NCI-H2196 treated with DMSO at 0.1 percent for 48 hours (cell line): ENCODE data around the gene ITGB5.
"Not testable (repeated sequence)": the region's sequence is repeated elsewhere in the genome, so short reads cannot be mapped to it uniquely, and the experiment has no call there.

Experiments used
- DNase-seq: peaks from one replicate; lab custom pipeline; 2025; ENCODE audit not compliant: unreplicated experiment; lab: John Stamatoyannopoulos, UW

ITGB5 gene

DNA sequence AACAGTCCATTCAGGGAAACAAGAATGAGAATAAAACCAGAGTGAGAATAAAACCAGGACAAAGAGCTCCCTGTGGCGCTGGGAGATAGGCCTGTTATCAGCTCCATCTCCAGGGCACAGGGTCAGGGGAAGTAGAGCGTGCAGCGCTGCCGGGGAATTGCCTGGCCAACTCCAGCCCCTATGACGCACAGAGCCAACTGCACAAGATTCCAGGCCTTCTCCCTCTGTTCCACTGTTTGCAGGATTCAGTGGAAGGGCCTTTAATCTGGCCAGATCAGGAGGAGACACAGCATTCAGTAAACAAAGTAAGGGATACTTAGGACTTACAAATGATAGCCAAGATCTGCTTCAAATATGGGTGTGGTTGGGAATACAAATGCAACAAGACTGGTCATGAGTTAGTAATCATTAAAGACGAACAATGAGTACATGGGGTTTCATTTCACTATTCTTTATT is 49.4 kb downstream of the ITGB5 start:
- DNase-seq = peak; percentile 50

DNA sequence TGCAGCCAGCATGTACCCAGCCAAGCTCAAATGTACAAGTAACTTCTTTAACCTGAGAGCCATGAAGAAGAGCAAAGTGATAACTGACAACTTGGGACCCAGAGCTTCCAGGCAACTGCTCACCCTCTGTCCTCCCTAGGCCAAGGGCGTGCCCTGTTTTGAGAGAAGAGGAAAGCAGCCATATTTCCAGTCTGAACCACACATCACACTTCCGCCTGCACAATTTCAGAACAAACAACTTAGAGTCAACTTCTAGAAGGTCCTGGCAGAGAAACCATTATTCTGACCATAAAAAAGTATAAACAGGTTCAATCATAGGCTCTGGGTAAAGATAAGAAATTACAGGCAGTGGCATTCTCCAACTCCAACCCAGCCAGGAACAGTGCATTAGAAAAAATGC is 50.1 kb downstream of the ITGB5 start:
- DNase-seq = no peak

DNA sequence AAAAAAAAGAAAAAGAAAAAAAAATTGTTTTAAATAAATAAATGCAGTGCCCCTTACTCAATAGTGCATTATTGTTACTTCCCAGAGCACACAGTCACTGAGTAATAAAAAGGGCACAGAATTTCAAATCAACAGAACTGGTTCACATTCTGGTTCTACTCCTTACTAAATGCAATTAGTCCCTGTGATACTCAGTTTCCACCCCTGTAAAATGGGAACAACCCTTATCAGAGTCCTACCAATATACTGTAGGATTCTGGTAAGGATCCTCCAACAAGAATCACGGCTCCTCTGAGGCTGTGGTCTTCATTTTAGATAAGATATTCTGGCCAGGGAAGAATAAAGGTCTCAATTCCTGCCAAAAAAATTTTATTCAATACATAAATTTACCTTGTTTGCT is 50.7 kb downstream of the ITGB5 start:
- no peak for DNase-seq

DNA sequence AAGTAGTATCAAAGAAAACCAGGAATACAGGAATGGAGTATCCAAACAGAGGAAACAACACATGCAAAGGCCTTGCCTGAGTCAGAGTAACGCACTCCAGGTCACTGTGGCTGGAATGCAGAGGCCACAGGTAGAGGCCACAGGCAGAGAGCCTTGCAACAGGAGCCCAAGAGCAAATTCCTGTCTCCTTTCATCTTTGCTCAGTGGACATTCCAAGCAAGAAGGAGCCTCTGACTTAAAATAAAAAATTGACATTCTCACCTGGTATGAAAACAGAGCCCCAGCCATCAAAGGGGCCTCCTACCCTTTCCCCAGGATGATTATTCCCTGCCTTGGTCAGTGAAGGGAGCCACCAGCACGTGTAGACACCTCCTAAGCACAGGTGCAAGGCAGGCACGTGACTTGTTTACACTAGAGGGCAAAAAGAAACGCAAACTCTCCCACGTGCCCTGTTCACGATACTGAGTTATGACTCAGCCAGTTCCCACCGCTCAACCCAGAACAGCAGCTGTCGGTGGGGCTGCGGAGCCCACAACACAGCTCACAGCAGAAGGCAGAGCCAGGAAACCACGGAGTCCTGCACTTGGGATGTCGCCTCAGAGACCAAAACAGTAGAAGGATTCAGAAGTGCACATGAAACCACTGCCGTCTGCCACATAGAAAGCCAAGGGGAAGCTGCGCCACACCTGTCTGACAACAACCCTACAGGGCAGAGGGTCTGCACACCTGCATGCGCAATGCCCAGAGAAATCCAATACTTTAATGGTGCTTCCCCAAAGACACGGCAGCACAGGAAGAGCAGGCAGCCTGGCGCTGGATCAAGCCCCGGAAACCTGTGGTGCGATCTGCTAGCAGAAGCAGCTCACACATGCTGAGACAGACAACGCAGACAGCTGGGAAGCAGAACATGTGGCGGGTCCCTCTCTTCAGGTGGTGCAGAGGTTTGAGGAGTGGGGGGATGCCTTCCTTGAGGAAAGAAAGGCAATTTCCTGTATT is 52.1 kb downstream of the ITGB5 start:
- peak; percentile 91 for DNase-seq

DNA sequence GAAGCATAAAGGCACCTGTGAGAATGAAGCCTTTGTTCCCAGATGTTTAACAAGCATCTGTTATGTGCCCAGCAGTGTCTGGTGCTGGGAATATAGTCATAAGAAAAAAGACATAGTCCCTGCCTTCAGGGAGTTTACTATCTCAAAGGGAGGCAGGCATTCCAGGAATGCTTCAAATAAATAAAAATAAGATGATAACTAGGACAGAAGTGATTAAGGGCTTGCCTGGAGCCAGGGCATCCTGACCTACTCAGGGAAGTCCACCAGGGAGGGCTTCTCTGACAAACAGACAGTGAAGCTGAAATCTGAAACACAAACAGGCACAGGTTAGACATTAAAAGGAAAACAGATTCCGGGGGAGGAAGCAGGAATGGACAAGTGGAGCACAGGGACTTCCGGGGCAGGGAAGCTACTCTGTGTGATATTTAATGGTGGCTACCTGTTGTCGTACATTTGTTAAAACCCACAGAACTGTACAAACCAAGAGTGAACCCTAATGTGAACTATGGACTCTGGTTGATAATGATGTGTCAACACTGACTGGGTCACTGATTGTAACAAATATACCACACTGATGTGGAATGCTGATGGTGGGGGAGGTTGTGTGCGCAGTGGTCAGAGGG is 53.3 kb downstream of the ITGB5 start:
- no peak for DNase-seq

DNA sequence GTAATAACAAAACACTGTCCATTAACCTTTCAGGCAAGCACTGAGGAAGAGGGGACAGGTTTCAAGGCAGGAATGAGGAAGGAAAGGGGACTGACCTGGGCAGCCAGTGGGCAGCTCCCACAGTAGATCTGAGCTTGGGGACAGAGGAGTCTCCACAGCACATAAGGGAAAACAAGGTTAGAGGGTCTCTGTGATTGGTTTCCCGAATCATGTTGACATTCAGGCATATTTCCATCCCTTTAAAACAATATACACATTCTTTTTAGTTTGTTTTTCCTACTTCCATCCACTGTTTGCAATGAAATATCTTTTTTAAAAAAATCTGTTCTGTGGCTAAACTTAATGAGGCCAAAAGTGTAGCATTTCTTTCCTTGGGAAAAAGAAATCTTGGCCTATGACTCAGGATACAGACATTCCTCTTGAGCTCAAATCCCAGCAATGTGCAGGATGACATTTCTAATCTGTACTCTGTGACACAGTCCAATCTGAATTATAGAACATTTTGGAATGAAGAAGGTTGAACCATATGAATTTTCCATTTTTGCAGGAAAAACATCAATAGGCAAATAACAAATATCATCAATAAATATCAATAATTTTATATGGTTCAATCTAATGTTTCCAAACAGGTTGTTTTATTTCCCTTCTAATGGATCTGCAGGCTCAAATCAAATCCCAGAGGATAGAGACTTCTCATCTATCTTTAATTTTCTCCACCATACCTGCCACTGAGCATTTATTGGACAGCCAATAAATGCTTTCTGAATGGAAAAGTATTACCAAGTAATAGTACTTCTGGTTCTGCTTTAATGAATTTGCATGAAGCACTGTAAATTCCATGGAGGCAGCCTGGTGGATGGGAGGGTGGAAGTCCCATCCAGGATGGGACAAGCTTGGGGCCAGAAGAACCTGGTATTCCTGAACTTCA is 54.1 kb downstream of the ITGB5 start:
- DNase-seq = no peak

DNA sequence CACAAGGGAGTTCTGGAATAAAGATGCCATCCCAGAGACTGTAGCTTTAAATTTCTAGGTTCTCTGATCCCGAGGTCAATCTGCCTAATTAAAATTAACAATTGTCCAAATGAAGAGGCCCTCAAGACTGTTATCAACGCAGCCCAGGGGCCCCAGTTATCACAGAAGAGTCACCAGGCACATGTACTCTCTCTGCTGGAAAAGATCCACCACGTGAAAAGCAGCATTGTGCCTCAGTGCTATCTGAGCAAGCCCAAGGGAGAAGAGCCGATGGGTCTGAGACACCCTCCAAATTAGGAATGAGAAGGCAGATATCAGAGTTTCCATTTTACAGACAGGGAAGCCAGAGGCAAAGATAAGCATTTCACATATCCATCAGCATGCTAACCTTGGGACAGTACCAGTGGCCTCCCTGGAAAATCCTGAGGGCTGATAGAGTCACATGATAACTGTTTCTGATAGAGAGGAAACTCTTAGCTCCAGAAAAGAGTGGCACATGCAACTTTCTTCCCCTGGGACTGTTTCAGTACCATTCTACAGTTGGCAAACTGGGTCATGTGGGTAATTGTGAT is 55.5 kb downstream of the ITGB5 start:
- DNase-seq = no peak

DNA sequence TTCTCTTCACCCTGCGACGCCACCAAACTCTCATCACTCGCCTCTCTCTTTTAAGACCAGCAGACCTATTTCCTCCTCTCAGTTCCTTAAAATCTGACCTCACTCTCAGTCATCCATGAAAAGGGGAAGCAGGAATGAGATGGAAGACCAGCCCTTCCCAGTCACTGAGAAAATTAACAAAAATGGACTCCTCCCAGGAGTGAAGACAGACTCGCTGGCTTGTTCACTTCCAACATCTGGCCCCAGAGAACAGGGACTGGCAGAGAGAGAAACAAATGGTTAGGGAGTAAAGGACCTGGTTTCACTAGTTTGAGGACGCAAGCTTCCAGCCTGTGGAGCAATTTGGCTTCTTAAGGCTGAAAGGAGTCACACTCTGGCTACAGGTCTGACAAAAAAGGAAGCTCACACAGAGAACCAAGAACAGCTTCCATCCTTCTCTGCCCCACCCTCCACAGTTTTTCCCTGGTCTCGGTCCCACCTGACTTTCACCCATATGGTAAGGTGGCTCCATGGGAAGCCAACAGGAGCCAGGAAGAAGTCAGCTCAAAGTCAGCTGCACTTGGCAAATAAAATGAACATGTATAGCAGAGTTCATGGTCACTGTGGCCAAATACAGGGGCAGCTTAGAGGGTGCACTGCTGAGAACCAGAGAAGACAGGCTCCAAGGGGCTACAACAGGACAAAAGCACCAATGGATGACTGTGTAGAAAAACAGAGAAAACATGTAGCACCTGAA is 57.2 kb downstream of the ITGB5 start:
- no peak for DNase-seq

DNA sequence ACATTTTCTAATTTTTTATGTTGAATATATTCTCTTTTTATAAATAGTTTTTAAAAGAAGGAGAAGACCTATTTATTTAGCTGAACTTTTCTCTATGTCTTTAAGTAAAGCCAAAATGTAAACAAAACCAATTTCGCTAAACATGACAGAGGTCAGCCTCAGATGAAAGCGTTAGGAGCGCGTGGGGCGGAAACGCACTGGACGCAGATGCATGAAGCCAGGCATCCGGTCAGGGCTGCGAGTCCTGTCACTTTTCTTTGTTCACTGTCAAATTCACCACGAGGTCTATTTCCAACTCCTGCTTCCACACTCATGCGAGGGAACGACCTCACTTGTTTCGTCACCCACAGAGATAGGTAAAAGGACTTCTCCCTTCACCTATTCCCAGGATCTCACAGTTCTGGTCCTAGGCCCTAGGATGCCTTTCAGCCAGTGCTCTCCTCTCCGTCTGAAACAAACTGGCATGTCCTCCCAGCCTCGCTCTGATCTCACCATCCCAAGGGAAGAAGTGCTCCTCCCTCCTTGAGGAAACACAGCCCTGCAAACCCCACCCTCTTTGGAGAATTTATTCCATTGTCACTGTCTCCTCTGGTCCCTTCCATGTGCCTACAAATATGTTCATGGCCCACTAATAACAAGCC is 57.9 kb downstream of the ITGB5 start:
- no peak for DNase-seq

DNA sequence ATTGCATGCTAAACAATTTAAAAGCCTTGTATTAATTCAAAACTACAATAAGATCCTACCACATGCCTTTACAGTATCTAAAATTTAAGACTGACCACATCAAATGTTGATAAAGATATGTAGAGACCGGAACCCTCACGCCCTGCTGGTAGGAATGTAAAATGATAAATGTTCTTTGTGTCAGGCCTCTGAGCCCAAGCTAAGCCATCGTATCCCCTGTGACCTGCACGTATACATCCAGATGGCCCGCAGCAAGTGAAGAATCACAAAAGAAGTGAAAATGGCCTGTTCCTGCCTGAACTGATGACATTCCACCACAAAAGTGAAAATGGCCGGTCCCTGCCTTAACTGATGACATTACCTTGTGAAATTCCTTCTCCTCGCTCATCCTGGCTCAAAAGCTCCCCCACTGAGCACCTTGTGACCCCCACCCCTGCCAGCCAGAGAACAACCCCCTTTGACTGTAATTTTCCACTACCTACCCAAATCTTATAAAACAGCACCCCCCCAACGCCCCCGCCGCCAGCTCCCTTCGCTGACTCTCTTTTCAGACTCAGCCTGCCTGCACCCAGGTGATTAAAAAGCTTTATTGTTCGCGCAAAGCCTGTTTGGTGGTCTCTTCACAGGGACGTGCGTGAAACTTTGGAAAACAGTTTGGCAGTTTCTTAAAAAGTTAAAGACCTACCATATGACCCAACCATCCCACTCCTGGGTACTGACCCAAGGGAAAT is 59.5 kb downstream of the ITGB5 start:
- not testable (repeated sequence) for DNase-seq

DNA sequence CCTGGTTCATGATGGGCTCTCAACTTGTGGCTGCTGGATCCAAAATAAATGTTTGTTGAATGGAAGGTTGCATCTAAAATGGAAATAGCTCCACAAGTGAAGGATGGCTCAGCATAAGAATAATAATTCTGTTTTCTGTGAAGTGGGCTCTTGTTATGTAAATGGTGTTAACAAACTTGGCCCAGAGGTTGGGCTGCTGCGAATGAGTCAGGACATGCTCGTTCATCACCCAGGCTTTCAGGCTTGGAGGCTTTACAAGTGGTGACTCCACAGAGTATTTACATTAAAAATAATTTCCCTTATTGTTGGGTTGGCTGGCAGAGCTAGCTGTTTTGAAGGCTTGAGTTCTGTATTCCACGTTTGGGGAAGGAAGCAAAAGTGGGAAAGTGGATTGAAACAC is 60.5 kb downstream of the ITGB5 start:
- no peak for DNase-seq

DNA sequence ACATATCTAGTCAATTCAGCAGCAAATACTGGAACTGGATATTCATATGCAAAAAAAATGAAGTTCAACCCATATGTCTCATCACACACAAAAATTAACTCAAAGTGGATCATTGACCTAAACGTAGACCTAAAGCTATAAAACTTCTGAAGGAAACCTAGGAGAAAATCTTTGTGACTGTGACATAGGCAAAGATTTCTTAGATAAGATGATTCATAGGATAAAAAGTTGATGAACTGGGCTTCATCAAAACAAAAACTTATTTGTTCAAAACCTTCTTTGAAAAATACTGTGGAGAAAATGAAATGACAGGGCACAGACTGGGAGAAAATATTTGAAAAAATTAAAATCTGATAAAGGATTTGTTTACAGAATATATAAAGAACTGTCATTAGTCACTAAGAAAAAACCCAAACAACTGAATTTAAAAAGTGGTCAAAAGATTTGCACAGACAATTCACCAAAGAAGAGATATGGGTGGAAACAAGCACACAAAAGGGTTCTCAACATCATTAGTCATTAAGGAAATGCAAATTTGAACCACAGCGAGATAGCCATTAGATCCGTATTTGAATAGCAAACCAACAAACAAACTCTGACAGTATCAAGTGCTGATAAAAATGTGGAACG is 62.8 kb downstream of the ITGB5 start:
- DNase-seq = no peak

DNA sequence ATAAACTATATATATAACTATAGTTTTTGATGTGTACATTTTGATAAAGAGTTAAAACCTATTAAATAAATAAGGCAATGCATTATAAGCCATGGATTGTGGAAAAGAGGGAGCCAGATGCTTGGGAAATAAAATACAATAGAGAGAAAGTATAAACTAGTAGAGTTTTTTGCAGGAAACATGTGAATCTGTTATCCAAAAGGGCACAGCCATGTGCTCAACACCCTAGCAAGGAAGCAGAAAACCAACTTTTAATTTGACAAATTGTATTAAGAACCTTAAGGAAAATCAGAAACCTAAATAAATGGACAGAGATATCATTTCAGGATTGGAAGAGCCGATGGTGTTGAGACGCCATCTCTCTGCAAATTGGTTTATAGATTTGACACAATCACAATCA is 63.5 kb downstream of the ITGB5 start:
- no peak for DNase-seq

DNA sequence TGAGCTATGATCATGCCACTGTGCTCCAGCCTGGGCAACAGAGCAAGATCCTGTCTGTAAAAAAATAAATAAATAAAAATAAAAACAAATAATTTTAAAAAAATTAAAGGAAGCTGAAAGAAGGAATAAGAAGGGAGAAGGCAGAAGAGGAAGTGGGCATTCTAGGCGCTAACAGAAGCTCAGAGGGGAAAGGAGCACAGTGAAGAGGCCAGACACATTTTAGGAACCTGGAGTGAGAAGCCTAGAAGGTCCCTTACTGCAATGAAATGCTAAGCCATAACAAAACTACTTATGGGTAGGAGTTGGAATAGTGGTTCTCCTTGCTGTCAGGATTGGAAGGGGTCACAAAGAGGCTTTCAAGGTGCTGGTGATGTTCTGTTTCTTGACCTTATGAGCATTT is 64.0 kb downstream of the ITGB5 start:
- no peak for DNase-seq

DNA sequence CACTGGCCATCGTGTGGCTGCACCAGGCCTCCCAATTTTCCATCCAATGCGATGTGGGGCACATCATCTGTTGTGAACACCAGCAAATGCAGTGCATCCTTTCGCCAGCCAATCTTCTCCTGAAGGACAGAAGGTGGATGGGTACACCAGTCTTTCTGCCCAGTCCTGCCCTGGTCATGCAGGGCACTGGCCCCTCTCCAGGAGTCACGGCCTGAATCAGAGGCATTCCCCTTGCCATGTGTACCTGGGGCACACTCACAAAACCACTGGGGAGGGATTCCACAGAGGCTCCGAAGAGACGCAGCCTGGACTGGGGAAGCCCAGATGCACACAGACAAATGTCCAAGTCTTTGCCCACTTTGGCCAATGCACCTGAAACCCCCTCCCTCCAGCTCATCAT is 65.8 kb downstream of the ITGB5 start:
- no peak for DNase-seq

DNA sequence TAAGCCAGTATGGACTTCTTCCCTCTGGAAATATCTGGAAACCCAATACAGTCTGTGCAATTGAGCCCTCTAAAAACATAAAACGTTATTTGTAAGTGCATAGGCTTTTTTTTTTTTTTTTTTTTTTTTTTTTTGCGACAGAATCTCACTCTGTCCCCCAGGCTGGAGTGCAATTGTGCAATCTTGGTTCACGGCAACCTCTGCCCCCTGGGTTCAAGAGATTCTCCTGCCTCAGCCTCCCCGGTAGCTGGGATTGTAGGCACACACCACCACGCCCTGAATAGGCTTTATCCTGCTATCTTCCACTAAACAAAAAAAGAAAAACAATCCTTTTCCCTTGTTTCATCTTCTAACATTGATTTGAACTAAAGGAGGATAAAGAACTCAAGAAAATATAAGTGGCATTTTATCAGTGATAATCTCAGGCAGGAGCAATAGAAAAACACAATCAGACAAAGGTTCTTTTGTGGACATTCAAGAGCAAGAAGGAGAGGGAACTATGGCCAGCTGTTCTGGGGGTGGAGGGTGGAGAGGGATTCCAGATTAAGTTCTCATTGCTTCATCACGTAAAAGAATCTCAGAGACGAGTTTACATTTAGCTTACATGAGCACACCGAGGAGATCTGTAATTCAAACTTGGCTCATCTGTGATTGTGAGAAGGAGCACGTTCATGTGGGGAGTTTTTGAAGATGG is 68.6 kb downstream of the ITGB5 start:
- no peak for DNase-seq

DNA sequence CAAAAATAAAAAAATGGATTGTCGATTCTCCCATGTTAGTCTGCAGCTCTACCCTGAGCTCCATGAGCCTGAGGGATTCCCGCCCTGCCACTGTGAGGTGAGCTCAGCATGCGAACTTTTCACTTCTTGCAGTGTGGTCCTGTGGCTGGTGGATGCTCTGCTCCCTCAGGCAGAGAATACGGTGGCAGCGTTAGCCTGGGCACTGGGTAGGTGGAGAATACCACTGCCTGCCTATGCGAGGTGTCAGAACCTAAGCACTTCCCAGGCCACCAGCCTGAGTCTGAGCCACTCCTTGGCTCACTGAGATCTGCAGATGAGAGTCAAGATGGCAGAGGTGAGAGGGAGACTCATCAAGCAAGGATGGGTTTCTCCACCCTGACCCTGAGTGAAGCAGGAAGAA is 70.1 kb downstream of the ITGB5 start:
- DNase-seq = no peak

DNA sequence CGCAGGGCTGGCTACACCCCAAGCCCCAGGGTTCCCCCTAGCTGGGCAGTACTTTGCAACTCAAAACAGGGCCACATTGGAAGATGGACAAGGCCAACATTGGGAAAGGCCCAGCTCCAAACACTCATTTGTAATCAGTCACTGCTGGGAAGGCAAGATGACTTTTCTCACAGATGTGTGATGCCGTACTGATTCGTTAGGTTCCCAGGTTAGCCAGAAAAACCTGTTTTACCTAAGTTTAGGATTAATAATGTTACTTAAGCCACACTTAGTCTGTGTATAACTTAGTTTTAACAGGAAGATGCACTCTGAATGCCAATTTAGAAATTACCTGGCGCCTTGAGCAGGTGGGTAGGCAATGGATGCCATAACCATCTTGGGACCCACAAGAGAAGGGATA is 71.0 kb downstream of the ITGB5 start:
- no peak for DNase-seq
